ENCODE results near the gene CUL4A. TPM values are rescaled to one million over a fixed set of nuclear protein-coding genes. Genes with fewer than 3 reads are reported as not detected.

Gene CUL4A
- total RNA-seq, 1 donor from 2014 or later, result 81.3 TPM

DNA sequence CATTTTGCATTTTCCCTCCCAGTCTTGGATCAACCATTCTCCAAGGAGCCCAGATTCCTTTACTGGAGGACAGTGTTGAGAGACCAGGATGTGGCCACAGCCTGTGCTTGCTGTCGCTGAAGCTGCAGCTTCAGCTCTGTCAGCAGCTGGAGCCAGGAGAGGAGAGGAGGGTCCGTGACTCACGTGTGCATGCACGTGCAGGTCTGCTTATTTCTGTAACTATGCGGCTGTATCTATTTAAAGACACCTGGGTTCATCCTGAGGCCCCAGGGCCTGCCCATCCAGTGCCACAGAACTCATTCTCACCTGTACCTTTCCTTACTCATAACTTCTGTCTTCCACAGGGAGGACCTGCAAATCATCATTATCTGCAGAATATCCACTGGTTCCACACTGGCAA lies 79.5 kb downstream of the CUL4A start:
- Histone ChIP-seq H3K4me3 (ENCODE audit: insufficient read depth, low read depth, low read length) (no peak overlapping the region), H3K4me2 (ENCODE audit: low read length) (no peak overlapping the region), H3K36me3 (ENCODE audit: insufficient read depth, low read length) (no peaks in the 10 kb centered on the region), H4K20me1 (ENCODE audit: insufficient read depth, low read length) (no peaks in the 10 kb centered on the region), H3K27me3 (ENCODE audit: insufficient read depth, low read length) (peaks cover 22% of the 10 kb centered on the region), H3K9me3 (ENCODE audit: insufficient read depth, low read depth, low read length) (peaks cover 6% of the 10 kb centered on the region), H3K4me1 (ENCODE audit: insufficient read depth, low read length) (no peaks in the 10 kb centered on the region), H2AFZ (ENCODE audit: low read depth, low read length) (no peak overlapping the region), H3K9ac (ENCODE audit: low read length) (no peak overlapping the region), H3K79me2 (ENCODE audit: insufficient read depth, low read length) (no peaks in the 10 kb centered on the region), H3K27ac (ENCODE audit: low read depth, low read length) (no peak overlapping the region)
- FAIRE-seq, result no peak
- Mint-ChIP-seq H3K4me3 (ENCODE audit: unreplicated experiment) (peak overlapping the region; percentile 64), H3K27me3 (ENCODE audit: low read depth, unreplicated experiment) (peaks cover 60% of the 10 kb centered on the region), H3K36me3 (ENCODE audit: low read depth, unreplicated experiment) (no peaks in the 10 kb centered on the region), H3K4me1 (ENCODE audit: low read depth, unreplicated experiment) (peaks cover 9% of the 10 kb centered on the region), H3K9me3 (ENCODE audit: unreplicated experiment) (peaks cover 13% of the 10 kb centered on the region), H3K27ac (ENCODE audit: unreplicated experiment) (no peak overlapping the region)
- no peak for DNase-seq (ENCODE audit: low read depth)
- TF ChIP-seq EZH2 (IDR thresholded peaks at IDR 0.05; ENCODE audit: insufficient read depth, low read length) (no peak), CTCF (IDR thresholded peaks at IDR 0.05; ENCODE audit: insufficient read depth, low read depth, low read length) (no peak)

GRCh38 chr13:113291129-113291528 lies 81.7 kb downstream of the CUL4A start:
- Histone ChIP-seq H3K27me3 (ENCODE audit: insufficient read depth, low read length) (peaks cover 22% of the 10 kb centered on the region), H3K4me1 (ENCODE audit: insufficient read depth, low read length) (no peaks in the 10 kb centered on the region), H3K36me3 (ENCODE audit: insufficient read depth, low read length) (no peaks in the 10 kb centered on the region), H3K9ac (ENCODE audit: low read length) (no peak overlapping the region), H2AFZ (ENCODE audit: low read depth, low read length) (no peak overlapping the region), H4K20me1 (ENCODE audit: insufficient read depth, low read length) (no peaks in the 10 kb centered on the region), H3K27ac (ENCODE audit: low read depth, low read length) (no peak overlapping the region), H3K79me2 (ENCODE audit: insufficient read depth, low read length) (no peaks in the 10 kb centered on the region), H3K9me3 (ENCODE audit: insufficient read depth, low read depth, low read length) (peaks cover 6% of the 10 kb centered on the region), H3K4me2 (ENCODE audit: low read length) (no peak overlapping the region), H3K4me3 (ENCODE audit: insufficient read depth, low read depth, low read length) (no peak overlapping the region)
- Mint-ChIP-seq H3K4me1 (ENCODE audit: low read depth, unreplicated experiment) (peaks cover 9% of the 10 kb centered on the region), H3K27me3 (ENCODE audit: low read depth, unreplicated experiment) (peaks cover 54% of the 10 kb centered on the region), H3K4me3 (ENCODE audit: unreplicated experiment) (no peak overlapping the region), H3K9me3 (ENCODE audit: unreplicated experiment) (peaks cover 11% of the 10 kb centered on the region), H3K27ac (ENCODE audit: unreplicated experiment) (no peak overlapping the region), H3K36me3 (ENCODE audit: low read depth, unreplicated experiment) (no peaks in the 10 kb centered on the region)
- no peak for FAIRE-seq
- DNase-seq (ENCODE audit: low read depth), result no peak
- no peak for TF ChIP-seq EZH2 (IDR thresholded peaks at IDR 0.05; ENCODE audit: insufficient read depth, low read length)
- TF ChIP-seq CTCF (IDR thresholded peaks at IDR 0.05; ENCODE audit: insufficient read depth, low read depth, low read length), result no peak

DNA sequence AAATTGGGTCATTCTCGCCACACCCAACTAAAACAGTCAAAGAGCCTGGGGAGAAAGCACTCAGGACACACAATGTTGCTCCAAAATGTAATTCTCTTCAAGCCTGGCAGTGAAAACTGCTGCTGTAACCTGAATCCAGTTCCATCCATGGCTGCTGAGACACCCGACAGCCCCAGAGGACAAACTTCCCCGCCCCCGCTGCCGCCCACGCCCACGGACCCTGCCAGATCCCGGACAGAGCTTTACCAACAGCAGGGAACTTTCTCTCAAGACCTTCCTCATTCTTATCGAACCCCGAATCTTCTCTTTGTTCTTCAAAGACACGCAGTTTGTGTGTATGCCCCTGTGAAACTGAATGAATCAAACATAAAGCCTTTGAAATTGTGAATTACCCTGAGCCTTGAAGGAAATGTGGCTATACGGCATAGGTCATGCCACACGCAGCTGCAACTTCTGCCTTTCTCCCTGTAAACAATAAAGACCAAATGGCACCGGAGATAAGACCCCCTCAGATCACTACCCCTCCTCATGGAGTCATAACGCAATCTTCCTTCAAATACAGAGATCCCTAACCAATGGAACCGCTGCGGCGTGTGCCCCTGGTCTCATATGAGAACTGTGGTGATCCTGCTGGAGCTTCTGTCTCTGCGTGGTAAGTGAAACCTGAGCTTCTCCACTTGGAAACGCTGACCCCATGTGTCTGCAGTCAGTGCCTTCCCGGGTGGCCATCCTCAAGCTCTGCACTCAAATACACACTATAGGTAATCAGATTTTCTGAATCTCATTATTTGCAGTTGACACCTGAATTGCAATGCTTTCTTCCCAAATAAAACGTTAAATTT lies 82.8 kb downstream of the CUL4A start:
- peaks cover 6% of the 10 kb centered on the region for H3K9me3 ChIP-seq (ENCODE audit: insufficient read depth, low read depth, low read length)
- no peaks in the 10 kb centered on the region for H4K20me1 ChIP-seq (ENCODE audit: insufficient read depth, low read length)
- H3K4me3 ChIP-seq (ENCODE audit: insufficient read depth, low read depth, low read length), result peak overlapping the region; percentile 37
- H3K79me2 ChIP-seq (ENCODE audit: insufficient read depth, low read length), result peaks cover 9% of the 10 kb centered on the region
- H3K27me3 ChIP-seq (ENCODE audit: insufficient read depth, low read length), result peaks cover 22% of the 10 kb centered on the region
- FAIRE-seq (peak; percentile 29), DNase-seq (ENCODE audit: low read depth) (no peak)
- peak overlapping the region; percentile 48 for H2AFZ ChIP-seq (ENCODE audit: low read depth, low read length)
- H3K36me3 Mint-ChIP-seq (ENCODE audit: low read depth, unreplicated experiment), result no peaks in the 10 kb centered on the region
- no peaks in the 10 kb centered on the region for H3K36me3 ChIP-seq (ENCODE audit: insufficient read depth, low read length)
- no peak overlapping the region for H3K27ac ChIP-seq (ENCODE audit: low read depth, low read length)
- peaks cover 6% of the 10 kb centered on the region for H3K4me1 ChIP-seq (ENCODE audit: insufficient read depth, low read length)
- peaks cover 7% of the 10 kb centered on the region for H3K9me3 Mint-ChIP-seq (ENCODE audit: unreplicated experiment)
- H3K27ac Mint-ChIP-seq (ENCODE audit: unreplicated experiment), result no peak overlapping the region
- peak overlapping the region; percentile 69 for H3K4me2 ChIP-seq (ENCODE audit: low read length)
- TF ChIP-seq EZH2 (IDR thresholded peaks at IDR 0.05; ENCODE audit: insufficient read depth, low read length) (no peak), CTCF (IDR thresholded peaks at IDR 0.05; ENCODE audit: insufficient read depth, low read depth, low read length) (no peak)
- H3K27me3 Mint-ChIP-seq (ENCODE audit: low read depth, unreplicated experiment), result peaks cover 54% of the 10 kb centered on the region
- peak overlapping the region; percentile 1 for H3K4me3 Mint-ChIP-seq (ENCODE audit: unreplicated experiment)
- H3K4me1 Mint-ChIP-seq (ENCODE audit: low read depth, unreplicated experiment), result peaks cover 10% of the 10 kb centered on the region
- peak overlapping the region; percentile 15 for H3K9ac ChIP-seq (ENCODE audit: low read length)
